Glutamatergic neuron (in vitro differentiated cells): ENCODE measurements around the gene DCAF12L2. TPM values are rescaled to one million over a fixed set of nuclear protein-coding genes. Genes with fewer than 3 reads are reported as not detected.

Experiments
- DNase-seq: peaks from one replicate; pipeline ENCODE4 v3.0.0; 2022
- H3K27ac Mint-ChIP-seq: one replicate; pipeline ENCODE4 v1.8.0; 2020; ENCODE audit warnings: mild to moderate bottlenecking, mixed read lengths, inconsistent platforms; ENCODE audit not compliant: unreplicated experiment
- H3K27me3 Mint-ChIP-seq: one replicate; pipeline ENCODE4 v1.8.0; 2020; ENCODE audit warnings: mild to moderate bottlenecking, moderate library complexity, mixed read lengths, inconsistent platforms; ENCODE audit not compliant: unreplicated experiment
- H3K36me3 Mint-ChIP-seq: one replicate; pipeline ENCODE4 v1.8.0; 2020; ENCODE audit warnings: mild to moderate bottlenecking, mixed read lengths, inconsistent platforms; ENCODE audit not compliant: unreplicated experiment
- H3K4me1 Mint-ChIP-seq: one replicate; pipeline ENCODE4 v1.8.0; 2020; ENCODE audit warnings: mild to moderate bottlenecking, low read depth, mixed read lengths, inconsistent platforms; ENCODE audit not compliant: unreplicated experiment
- H3K4me3 Mint-ChIP-seq: one replicate; pipeline ENCODE4 v1.8.0; 2020; ENCODE audit warnings: mild to moderate bottlenecking, mixed read lengths, inconsistent platforms; ENCODE audit not compliant: unreplicated experiment
- H3K9me3 Mint-ChIP-seq: one replicate; pipeline ENCODE4 v1.8.0; 2020; ENCODE audit warnings: mild to moderate bottlenecking, moderate library complexity, mixed read lengths, inconsistent platforms; ENCODE audit not compliant: unreplicated experiment
- CTCF ChIP-seq: fragments of 200-600 bp; sonication (generic); IDR thresholded peaks from one replicate; pipeline ENCODE4 v1.5.0; 2021; ENCODE audit not compliant: partially characterized antibody, unreplicated experiment
- total RNA-seq: library from RNA; stranded (reverse); fragmentation: NEBNext Ultra II Directional; extraction: Animal tissue kit (Norgen Biotek cat#: 25700); gene quantifications from one replicate; pipeline ENCODE4 v1.2.1, GENCODE V29; 2021; ENCODE audit not compliant: unreplicated experiment

Gene DCAF12L2
- total RNA-seq, 1 donor from 2014 or later = 0.51 TPM

- no peak for TF ChIP-seq CTCF
These were observed 728 bp downstream of the DCAF12L2 start for GRCh38 chrX:126165401-126165720.

GRCh38 chrX:126164689-126165400 lies 1.2 kb downstream of the DCAF12L2 start:
- H3K9me3 Mint-ChIP-seq = no peaks in the 10 kb centered on the region
- TF ChIP-seq CTCF = no peak
- peak; percentile 11 for DNase-seq
- H3K27me3 Mint-ChIP-seq = peaks cover 3% of the 10 kb centered on the region
- H3K36me3 Mint-ChIP-seq = no peaks in the 10 kb centered on the region
- no peak overlapping the region for H3K4me3 Mint-ChIP-seq
- no peak overlapping the region for H3K27ac Mint-ChIP-seq
- no peaks in the 10 kb centered on the region for H3K4me1 Mint-ChIP-seq

More at GRCh38 chrX:126165401-126165720, 728 bp downstream of the DCAF12L2 start:
- Mint-ChIP-seq H3K27me3 (peaks cover 3% of the 10 kb centered on the region), H3K4me3 (no peak overlapping the region), H3K36me3 (no peaks in the 10 kb centered on the region), H3K4me1 (no peaks in the 10 kb centered on the region), H3K27ac (no peak overlapping the region), H3K9me3 (no peaks in the 10 kb centered on the region)
- no peak for DNase-seq

GRCh38 chrX:126164226-126164625 lies 1.9 kb downstream of the DCAF12L2 start:
- H3K4me1 Mint-ChIP-seq = no peaks in the 10 kb centered on the region
- no peak overlapping the region for H3K27ac Mint-ChIP-seq
- no peak for DNase-seq
- H3K36me3 Mint-ChIP-seq = no peaks in the 10 kb centered on the region
- no peaks in the 10 kb centered on the region for H3K9me3 Mint-ChIP-seq
- no peak for TF ChIP-seq CTCF
- no peak overlapping the region for H3K4me3 Mint-ChIP-seq
- peaks cover 3% of the 10 kb centered on the region for H3K27me3 Mint-ChIP-seq

GRCh38 chrX:126141014-126141413 lies 25.1 kb downstream of the DCAF12L2 start:
- no peak overlapping the region for H3K4me3 Mint-ChIP-seq
- no peak overlapping the region for H3K27ac Mint-ChIP-seq
- H3K4me1 Mint-ChIP-seq = no peaks in the 10 kb centered on the region
- no peaks in the 10 kb centered on the region for H3K9me3 Mint-ChIP-seq
- DNase-seq = no peak
- H3K36me3 Mint-ChIP-seq = no peaks in the 10 kb centered on the region
- no peaks in the 10 kb centered on the region for H3K27me3 Mint-ChIP-seq
- TF ChIP-seq CTCF = no peak

- TF ChIP-seq CTCF = peak; percentile 40
These were observed 28.2 kb downstream of the DCAF12L2 start for GRCh38 chrX:126137899-126138298.

More at GRCh38 chrX:126137899-126138298, 28.2 kb downstream of the DCAF12L2 start:
- DNase-seq = no peak
- Mint-ChIP-seq H3K4me3 (no peak overlapping the region), H3K4me1 (no peaks in the 10 kb centered on the region), H3K27ac (no peak overlapping the region), H3K9me3 (no peaks in the 10 kb centered on the region), H3K36me3 (no peaks in the 10 kb centered on the region), H3K27me3 (no peaks in the 10 kb centered on the region)
